ENCODE measurements around the gene POLN. TPM values are rescaled to one million over a fixed set of nuclear protein-coding genes. Genes with fewer than 3 reads are reported as not detected.

The POLN gene
- total and polyA plus RNA-seq, 2 donors from 2014 or later, result 1.3 to 3.8 TPM

- H3K4me1 ChIP-seq (ENCODE audit: control insufficient read depth in 2 of 3, insufficient read depth in 2 of 3, low read depth in 1 of 3, low read length in 3 of 3), result no peaks in the 10 kb centered on the region
- no peaks in the 10 kb centered on the region for H3K9me3 ChIP-seq (ENCODE audit: control insufficient read depth in 2 of 3, insufficient read depth in 1 of 3, low read length in 3 of 3)
- H3K36me3 ChIP-seq (ENCODE audit: control insufficient read depth in 2 of 3, insufficient read depth in 3 of 3, low read length in 3 of 3), result no peaks in the 10 kb centered on the region
- no peak overlapping the region for H3K4me3 ChIP-seq (ENCODE audit: low read length in 3 of 3)
- H3K9ac ChIP-seq (ENCODE audit: low read length in 3 of 3), result no peak overlapping the region
- peaks cover 3% of the 10 kb centered on the region for H3K27me3 ChIP-seq (ENCODE audit: control insufficient read depth, insufficient read depth, low read length)
- FAIRE-seq (no peak), DNase-seq (peak in 1 of 5 donors; percentile 14)
- intact Hi-C loops (cut with DNase I), result no loop called here
- H3K27ac ChIP-seq (ENCODE audit: low read depth in 2 of 2, low read length in 2 of 2), result no peak overlapping the region
- no peak for TF ChIP-seq CTCF (IDR thresholded peaks at IDR 0.05; ENCODE audit: borderline replicate concordance, extremely low read depth, insufficient read depth)
These were observed 187.7 kb downstream of the POLN start for GRCh38 chr4:2054217-2054616.

GRCh38 chr4:2051086-2051485 is 190.8 kb downstream of the POLN start:
- intact Hi-C loops (cut with DNase I), result no loop called here
- H3K36me3 ChIP-seq (ENCODE audit: control insufficient read depth in 2 of 3, insufficient read depth in 3 of 3, low read length in 3 of 3), result no peaks in the 10 kb centered on the region
- TF ChIP-seq CTCF (IDR thresholded peaks at IDR 0.05; ENCODE audit: borderline replicate concordance, extremely low read depth, insufficient read depth), result no peak
- FAIRE-seq (no peak), DNase-seq (peak in 3 of 5 donors; percentile 33 to 61 (median 58))
- no peak overlapping the region for H3K9ac ChIP-seq (ENCODE audit: low read length in 3 of 3)
- H3K4me1 ChIP-seq (ENCODE audit: control insufficient read depth in 2 of 3, insufficient read depth in 2 of 3, low read depth in 1 of 3, low read length in 3 of 3), result no peaks in the 10 kb centered on the region
- peaks cover 3% of the 10 kb centered on the region for H3K27me3 ChIP-seq (ENCODE audit: control insufficient read depth, insufficient read depth, low read length)
- H3K9me3 ChIP-seq (ENCODE audit: control insufficient read depth in 2 of 3, insufficient read depth in 1 of 3, low read length in 3 of 3), result no peaks in the 10 kb centered on the region
- H3K27ac ChIP-seq (ENCODE audit: low read depth in 2 of 2, low read length in 2 of 2), result no peak overlapping the region
- H3K4me3 ChIP-seq (ENCODE audit: low read length in 3 of 3), result no peak overlapping the region

- peak in 1 of 5 donors; percentile 49 for DNase-seq
- Histone ChIP-seq H3K9ac (ENCODE audit: low read length in 3 of 3) (no peak overlapping the region), H3K36me3 (ENCODE audit: control insufficient read depth in 2 of 3, insufficient read depth in 3 of 3, low read length in 3 of 3) (no peaks in the 10 kb centered on the region), H3K4me1 (ENCODE audit: control insufficient read depth in 2 of 3, insufficient read depth in 2 of 3, low read depth in 1 of 3, low read length in 3 of 3) (no peaks in the 10 kb centered on the region), H3K27me3 (ENCODE audit: control insufficient read depth, insufficient read depth, low read length) (peaks cover 3% of the 10 kb centered on the region), H3K4me3 (ENCODE audit: low read length in 3 of 3) (no peak overlapping the region), H3K9me3 (ENCODE audit: control insufficient read depth in 2 of 3, insufficient read depth in 1 of 3, low read length in 3 of 3) (no peaks in the 10 kb centered on the region), H3K27ac (ENCODE audit: low read depth in 2 of 2, low read length in 2 of 2) (no peak overlapping the region)
- no peak for FAIRE-seq
- no peak for TF ChIP-seq CTCF (IDR thresholded peaks at IDR 0.05; ENCODE audit: borderline replicate concordance, extremely low read depth, insufficient read depth)
- intact Hi-C loops (cut with DNase I), result no loop called here
These were observed 192.1 kb downstream of the POLN start for GRCh38 chr4:2049811-2050210.

- DNase-seq (peak in 1 of 5 donors; percentile 15), FAIRE-seq (no peak)
- intact Hi-C loops (cut with DNase I), result no loop called here
- Histone ChIP-seq H3K4me1 (ENCODE audit: control insufficient read depth in 2 of 3, insufficient read depth in 2 of 3, low read depth in 1 of 3, low read length in 3 of 3) (no peaks in the 10 kb centered on the region), H3K4me3 (ENCODE audit: low read length in 3 of 3) (no peak overlapping the region), H3K9ac (ENCODE audit: low read length in 3 of 3) (no peak overlapping the region), H3K27me3 (ENCODE audit: control insufficient read depth, insufficient read depth, low read length) (peaks cover 3% of the 10 kb centered on the region), H3K27ac (ENCODE audit: low read depth in 2 of 2, low read length in 2 of 2) (no peak overlapping the region), H3K36me3 (ENCODE audit: control insufficient read depth in 2 of 3, insufficient read depth in 3 of 3, low read length in 3 of 3) (no peaks in the 10 kb centered on the region), H3K9me3 (ENCODE audit: control insufficient read depth in 2 of 3, insufficient read depth in 1 of 3, low read length in 3 of 3) (no peaks in the 10 kb centered on the region)
- TF ChIP-seq CTCF (IDR thresholded peaks at IDR 0.05; ENCODE audit: borderline replicate concordance, extremely low read depth, insufficient read depth), result no peak
These were observed 192.5 kb downstream of the POLN start for GRCh38 chr4:2049381-2049780.
